HG03378 (cell line): Measurements from ENCODE around the gene BABAM2.
"Not testable (repeated sequence)": the region's sequence is repeated elsewhere in the genome, so short reads cannot be mapped to it uniquely, and the experiment has no call there.

Experiments
- ATAC-seq: cut with Tn5 transposase; IDR thresholded peaks from one replicate; pipeline ENCODE4 v1.9.1; 2021; ENCODE audit warnings: mild to moderate bottlenecking, moderate library complexity; ENCODE audit not compliant: unreplicated experiment

Gene BABAM2

GRCh38 chr2:27875089-27875881, 15.2 kb upstream of the BABAM2 start:
- no peak for ATAC-seq

GRCh38 chr2:27878825-27879224, 11.7 kb upstream of the BABAM2 start:
- no peak for ATAC-seq

GRCh38 chr2:27881815-27882583, 8.5 kb upstream of the BABAM2 start:
- ATAC-seq = not testable (repeated sequence)

GRCh38 chr2:27882584-27882922, 8.0 kb upstream of the BABAM2 start:
- not testable (repeated sequence) for ATAC-seq

GRCh38 chr2:27884601-27885000, 5.9 kb upstream of the BABAM2 start:
- no peak for ATAC-seq

- no peak for ATAC-seq
Measured at GRCh38 chr2:27885234-27885633, 5.3 kb upstream of the BABAM2 start.

GRCh38 chr2:27885661-27886060, 4.9 kb upstream of the BABAM2 start:
- ATAC-seq = no peak

- no peak for ATAC-seq
Measured at GRCh38 chr2:27886322-27886721, 4.2 kb upstream of the BABAM2 start.

GRCh38 chr2:27887111-27887510, 3.4 kb upstream of the BABAM2 start:
- no peak for ATAC-seq

GRCh38 chr2:27887830-27888229, 2.7 kb upstream of the BABAM2 start:
- no peak for ATAC-seq

GRCh38 chr2:27888790-27889189, 1.7 kb upstream of the BABAM2 start:
- no peak for ATAC-seq

- ATAC-seq = no peak
Measured at GRCh38 chr2:27889774-27890145, 769 bp upstream of the BABAM2 start.

GRCh38 chr2:27890924-27891672, 569 bp downstream of the BABAM2 start:
- peak; percentile 24 for ATAC-seq

GRCh38 chr2:27891673-27892105, 1.2 kb downstream of the BABAM2 start:
- ATAC-seq = no peak

GRCh38 chr2:27893006-27893405, 2.5 kb downstream of the BABAM2 start:
- ATAC-seq = no peak

- ATAC-seq = no peak
Measured at GRCh38 chr2:27897717-27898116, 7.2 kb downstream of the BABAM2 start.

- ATAC-seq = no peak
Measured at GRCh38 chr2:27901234-27901633, 10.7 kb downstream of the BABAM2 start.

- no peak for ATAC-seq
Measured at GRCh38 chr2:27902098-27902497, 11.6 kb downstream of the BABAM2 start.

GRCh38 chr2:27903018-27903417, 12.5 kb downstream of the BABAM2 start:
- no peak for ATAC-seq

GRCh38 chr2:27903649-27904404, 13.3 kb downstream of the BABAM2 start:
- ATAC-seq = no peak

- no peak for ATAC-seq
Measured at GRCh38 chr2:27904405-27904665, 13.8 kb downstream of the BABAM2 start.
